Trophoblast cell (in vitro differentiated cells and primary cell): ENCODE measurements around the gene ZNF444.

Experiments
- DNase-seq, 2 donors: peaks; one replicate each; pipeline ENCODE4 v3.0.0-alpha.2; 2016
- H2AFZ ChIP-seq: 2 replicates; pipeline ENCODE4 v1.6.1; 2013; ENCODE audit warnings: low read length, moderate library complexity, mild to moderate bottlenecking; ENCODE audit not compliant: insufficient read depth, poor library complexity
- H2AK5ac ChIP-seq: 2 replicates; pipeline ENCODE4 v1.6.1; 2013; ENCODE audit warnings: mild to moderate bottlenecking, low read length
- H2BK120ac ChIP-seq: 2 replicates; pipeline ENCODE4 v1.6.1; 2013; ENCODE audit warnings: low read length, mild to moderate bottlenecking, moderate library complexity; ENCODE audit not compliant: insufficient read depth, poor library complexity
- H2BK12ac ChIP-seq: 2 replicates; pipeline ENCODE4 v1.6.1; 2013; ENCODE audit warnings: mild to moderate bottlenecking, low read length, moderate library complexity
- H2BK5ac ChIP-seq: 2 replicates; pipeline ENCODE4 v1.6.1; 2013; ENCODE audit warnings: low read length, low read depth, moderate library complexity, mild to moderate bottlenecking; ENCODE audit not compliant: poor library complexity
- H3K14ac ChIP-seq: 2 replicates; pipeline ENCODE4 v1.6.1; 2013; ENCODE audit warnings: mild to moderate bottlenecking, low read length
- H3K18ac ChIP-seq: 2 replicates; pipeline ENCODE4 v1.6.1; 2013; ENCODE audit warnings: mild to moderate bottlenecking, low read length
- H3K23ac ChIP-seq: 2 replicates; pipeline ENCODE4 v1.6.1; 2013; ENCODE audit warnings: low read length
- H3K27ac ChIP-seq: 2 replicates; pipeline ENCODE4 v1.5.1; 2013; ENCODE audit warnings: low read depth, mild to moderate bottlenecking, inconsistent platforms, low read length, moderate library complexity
- H3K27me3 ChIP-seq: 2 replicates; pipeline ENCODE4 v1.6.1; 2013; ENCODE audit warnings: inconsistent platforms, mild to moderate bottlenecking, low read length, moderate library complexity; ENCODE audit not compliant: insufficient read depth
- H3K36me3 ChIP-seq, 2 experiments: 1 replicate in 1 of 2; 2 replicates in 1 of 2; pipeline ENCODE4 v1.6.1; 2013; ENCODE audit warnings: low read length in 2 of 2, mild to moderate bottlenecking in 2 of 2, moderate library complexity in 1 of 2; ENCODE audit not compliant: insufficient read depth in 2 of 2, control insufficient read depth in 1 of 2
- H3K4ac ChIP-seq: 2 replicates; pipeline ENCODE4 v1.6.1; 2013; ENCODE audit warnings: low read depth, mild to moderate bottlenecking, low read length, moderate library complexity
- H3K4me1 ChIP-seq, 2 experiments: 1 replicate in 1 of 2; 2 replicates in 1 of 2; pipeline ENCODE4 v1.6.1; 2013; ENCODE audit warnings: low read length in 2 of 2, mild to moderate bottlenecking in 2 of 2, moderate library complexity in 1 of 2; ENCODE audit not compliant: insufficient read depth in 2 of 2, control insufficient read depth in 1 of 2
- H3K4me2 ChIP-seq: 2 replicates; pipeline ENCODE4 v1.6.1; 2013; ENCODE audit warnings: inconsistent platforms, mild to moderate bottlenecking, low read length, moderate library complexity
- H3K4me3 ChIP-seq: 2 replicates; pipeline ENCODE4 v1.5.1; 2013; ENCODE audit warnings: mild to moderate bottlenecking, low read depth, low read length, inconsistent platforms
- H3K79me1 ChIP-seq: one replicate; pipeline ENCODE4 v1.6.1; 2013; ENCODE audit warnings: low read length
- H3K79me2 ChIP-seq: 2 replicates; pipeline ENCODE4 v1.6.1; 2013; ENCODE audit warnings: low read length, mild to moderate bottlenecking; ENCODE audit not compliant: control insufficient read depth, insufficient read depth, poor library complexity
- H3K9ac ChIP-seq: 2 replicates; pipeline ENCODE4 v1.6.1; 2013; ENCODE audit warnings: mild to moderate bottlenecking, low read length
- H3K9me3 ChIP-seq: 2 replicates; pipeline ENCODE4 v1.6.1; 2013; ENCODE audit warnings: low read depth, mild to moderate bottlenecking, control low read depth, inconsistent platforms, low read length; ENCODE audit not compliant: insufficient read depth
- H4K12ac ChIP-seq: 2 replicates; pipeline ENCODE4 v1.6.1; 2013; ENCODE audit warnings: low read depth, mild to moderate bottlenecking, low read length, moderate library complexity
- H4K8ac ChIP-seq: 2 replicates; pipeline ENCODE4 v1.6.1; 2013; ENCODE audit warnings: low read depth, mild to moderate bottlenecking, low read length, moderate library complexity
- H4K91ac ChIP-seq: one replicate; pipeline ENCODE4 v1.6.1; 2013; ENCODE audit warnings: low read depth, mild to moderate bottlenecking, low read length, moderate library complexity
- WGBS: extraction: QIAGEN DNeasy Blood & Tissue Kit; methylation state at CpG from one replicate; pipeline ENCODE4 v1.1.7; 2013; ENCODE audit warnings: missing lambda C conversion rate; ENCODE audit not compliant: insufficient read length, insufficient coverage; ENCODE audit errors: extremely low coverage; 5-methylcytosine and 5-hydroxymethylcytosine counted together

Gene ZNF444

DNA sequence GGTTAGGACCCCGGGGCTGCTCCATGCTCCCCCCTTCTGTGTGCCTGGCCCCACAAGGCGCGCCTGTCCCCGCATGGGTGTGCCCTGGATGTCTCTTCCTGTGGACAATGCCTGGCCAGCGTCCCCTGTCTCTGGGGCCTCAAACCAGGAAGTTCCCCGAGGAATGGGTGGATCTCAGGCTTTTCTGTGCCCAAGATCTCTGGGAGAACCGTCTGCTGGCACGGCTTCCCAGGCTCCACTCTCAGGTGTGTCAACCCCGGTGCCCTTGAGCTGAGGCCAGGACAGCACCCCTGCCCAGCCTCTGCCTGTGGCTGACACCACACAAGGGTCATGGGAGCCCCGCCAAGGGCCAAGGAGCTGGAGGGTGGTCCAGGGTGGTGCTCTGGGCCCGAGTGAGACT, 15.7 kb downstream of the ZNF444 start:
- Histone ChIP-seq H3K27me3 (no peaks in the 10 kb centered on the region), H2AFZ (no peak overlapping the region), H4K12ac (peak overlapping the region; percentile 37), H2AK5ac (peak overlapping the region; percentile 22), H2BK5ac (no peak overlapping the region), H3K18ac (no peak overlapping the region), H3K4me1 (peaks cover 20% of the 10 kb centered on the region in 2 experiments), H3K79me2 (no peaks in the 10 kb centered on the region), H3K27ac (no peak overlapping the region), H3K4me2 (no peak overlapping the region), H2BK120ac (peak overlapping the region; percentile 7), H2BK12ac (no peak overlapping the region), H3K4me3 (no peak overlapping the region), H3K36me3 (peaks cover 61 to 63% of the 10 kb centered on the region in 2 experiments), H4K8ac (no peak overlapping the region), H4K91ac (no peak overlapping the region), H3K79me1 (peaks cover 10% of the 10 kb centered on the region), H3K4ac (no peak overlapping the region), H3K23ac (no peak overlapping the region), H3K9ac (no peak overlapping the region), H3K9me3 (peaks cover 2% of the 10 kb centered on the region), H3K14ac (no peak overlapping the region)
- DNase-seq, result no peak
- no CpG with 5 or more reads among the region's 11 CpGs for WGBS

DNA sequence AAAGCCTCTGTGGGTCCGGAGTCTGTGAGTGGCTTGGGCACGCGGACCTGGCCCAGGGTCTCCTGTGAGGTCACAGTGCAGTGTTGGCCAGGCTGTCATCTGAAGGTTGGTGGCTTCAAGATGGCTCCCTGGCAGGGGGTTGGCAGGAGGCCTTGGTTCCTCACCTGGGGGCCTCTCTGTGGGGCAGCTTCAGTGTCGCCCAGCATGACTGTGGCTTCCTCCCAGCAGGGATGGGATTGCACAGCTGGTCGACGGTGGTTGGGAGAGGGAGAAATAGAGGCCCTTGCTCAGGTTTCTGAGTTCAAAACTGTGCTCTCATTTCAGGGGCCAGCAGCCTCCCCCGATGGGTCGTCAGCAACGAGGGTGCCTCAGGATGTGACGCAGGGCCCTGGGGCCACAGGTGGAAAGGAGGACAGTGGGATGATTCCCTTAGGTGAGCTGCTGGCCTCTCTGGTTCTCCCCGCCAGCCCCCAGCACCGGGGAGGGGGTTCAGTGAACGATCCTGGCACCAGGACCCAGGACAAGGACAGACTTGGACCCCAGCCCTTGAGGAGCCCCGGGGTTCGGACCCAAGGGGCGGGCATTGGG, 17.2 kb downstream of the ZNF444 start:
- no peak overlapping the region for H4K8ac ChIP-seq
- H2BK12ac ChIP-seq, result no peak overlapping the region
- H4K91ac ChIP-seq, result no peak overlapping the region
- no peak overlapping the region for H2BK5ac ChIP-seq
- peaks cover 4% of the 10 kb centered on the region for H3K79me1 ChIP-seq
- DNase-seq, result no peak
- no peak overlapping the region for H2BK120ac ChIP-seq
- H3K23ac ChIP-seq, result no peak overlapping the region
- no peak overlapping the region for H3K4me3 ChIP-seq
- peaks cover 2% of the 10 kb centered on the region for H3K9me3 ChIP-seq
- H4K12ac ChIP-seq, result no peak overlapping the region
- H3K79me2 ChIP-seq, result no peaks in the 10 kb centered on the region
- peaks cover 60 to 63% of the 10 kb centered on the region in 2 experiments for H3K36me3 ChIP-seq
- H3K4me1 ChIP-seq, result peaks cover 10 to 11% of the 10 kb centered on the region in 2 experiments
- H3K27ac ChIP-seq, result no peak overlapping the region
- no CpG with 5 or more reads among the region's 16 CpGs for WGBS
- H3K18ac ChIP-seq, result no peak overlapping the region
- no peak overlapping the region for H2AFZ ChIP-seq
- no peaks in the 10 kb centered on the region for H3K27me3 ChIP-seq
- no peak overlapping the region for H2AK5ac ChIP-seq
- no peak overlapping the region for H3K4ac ChIP-seq
- H3K9ac ChIP-seq, result no peak overlapping the region
- no peak overlapping the region for H3K4me2 ChIP-seq
- no peak overlapping the region for H3K14ac ChIP-seq

- no peak overlapping the region for H2BK12ac ChIP-seq
- H3K9ac ChIP-seq, result no peak overlapping the region
- H4K8ac ChIP-seq, result no peak overlapping the region
- no peaks in the 10 kb centered on the region for H3K79me1 ChIP-seq
- no peak overlapping the region for H4K12ac ChIP-seq
- no peak overlapping the region for H3K4me2 ChIP-seq
- no peak overlapping the region for H3K4me3 ChIP-seq
- no peak for DNase-seq
- H3K79me2 ChIP-seq, result no peaks in the 10 kb centered on the region
- H3K14ac ChIP-seq, result no peak overlapping the region
- H2BK5ac ChIP-seq, result no peak overlapping the region
- H3K27ac ChIP-seq, result no peak overlapping the region
- no peak overlapping the region for H2BK120ac ChIP-seq
- H4K91ac ChIP-seq, result no peak overlapping the region
- H3K4ac ChIP-seq, result no peak overlapping the region
- no peak overlapping the region for H3K23ac ChIP-seq
- no peak overlapping the region for H2AK5ac ChIP-seq
- 100% methylated on average over 7 of the region's 9 CpGs for WGBS
- H3K36me3 ChIP-seq, result peaks cover 60 to 63% of the 10 kb centered on the region in 2 experiments
- no peak overlapping the region for H2AFZ ChIP-seq
- H3K27me3 ChIP-seq, result no peaks in the 10 kb centered on the region
- H3K9me3 ChIP-seq, result peaks cover 2% of the 10 kb centered on the region
- H3K4me1 ChIP-seq, result peaks cover 6 to 7% of the 10 kb centered on the region in 2 experiments
- H3K18ac ChIP-seq, result no peak overlapping the region
These were observed 18.0 kb downstream of the ZNF444 start for GRCh38 chr19:56159009-56159559.

DNA sequence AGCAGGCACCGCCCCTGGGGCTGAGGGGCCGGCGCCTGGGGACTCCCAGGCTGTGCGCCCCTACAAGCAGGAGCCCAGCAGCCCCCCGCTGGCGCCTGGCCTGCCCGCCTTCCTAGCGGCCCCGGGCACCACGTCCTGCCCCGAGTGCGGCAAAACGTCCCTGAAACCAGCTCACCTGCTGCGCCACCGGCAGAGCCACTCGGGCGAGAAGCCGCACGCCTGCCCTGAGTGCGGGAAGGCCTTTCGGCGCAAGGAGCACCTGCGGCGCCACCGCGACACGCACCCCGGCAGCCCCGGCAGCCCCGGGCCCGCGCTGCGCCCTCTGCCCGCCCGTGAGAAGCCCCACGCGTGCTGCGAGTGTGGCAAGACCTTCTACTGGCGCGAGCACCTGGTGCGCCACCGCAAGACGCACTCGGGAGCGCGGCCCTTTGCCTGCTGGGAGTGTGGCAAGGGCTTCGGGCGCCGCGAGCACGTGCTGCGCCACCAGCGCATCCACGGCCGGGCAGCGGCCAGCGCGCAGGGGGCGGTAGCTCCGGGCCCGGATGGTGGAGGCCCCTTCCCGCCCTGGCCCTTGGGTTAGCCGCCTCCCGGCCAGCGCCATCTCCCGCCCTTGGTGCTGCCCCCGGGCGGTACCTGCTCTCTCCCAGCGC, 18.7 kb downstream of the ZNF444 start:
- H3K27me3 ChIP-seq, result no peaks in the 10 kb centered on the region
- no peak overlapping the region for H3K4ac ChIP-seq
- no peak overlapping the region for H4K8ac ChIP-seq
- no peak overlapping the region for H2BK5ac ChIP-seq
- H3K79me2 ChIP-seq, result no peaks in the 10 kb centered on the region
- no peak overlapping the region for H4K12ac ChIP-seq
- H3K4me2 ChIP-seq, result no peak overlapping the region
- no peak overlapping the region for H2AFZ ChIP-seq
- H3K18ac ChIP-seq, result no peak overlapping the region
- H3K4me3 ChIP-seq, result no peak overlapping the region
- no peak overlapping the region for H3K14ac ChIP-seq
- H3K9ac ChIP-seq, result no peak overlapping the region
- H3K4me1 ChIP-seq, result peaks cover 2% of the 10 kb centered on the region in 2 experiments
- no peak overlapping the region for H3K27ac ChIP-seq
- no peak overlapping the region for H2BK120ac ChIP-seq
- H4K91ac ChIP-seq, result no peak overlapping the region
- no peak overlapping the region for H3K23ac ChIP-seq
- no peak for DNase-seq
- WGBS, result no CpG with 5 or more reads among the region's 69 CpGs
- peaks cover 2% of the 10 kb centered on the region for H3K9me3 ChIP-seq
- H3K36me3 ChIP-seq, result peaks cover 56 to 59% of the 10 kb centered on the region in 2 experiments
- no peak overlapping the region for H2AK5ac ChIP-seq
- H2BK12ac ChIP-seq, result no peak overlapping the region
- H3K79me1 ChIP-seq, result no peaks in the 10 kb centered on the region
